Measurements from ENCODE around the gene CEP19.
A peak's percentile ranks its signal among the peaks of the same experiment; 100 is the strongest.
"Not testable (repeated sequence)": the region's sequence is repeated elsewhere in the genome, so short reads cannot be mapped to it uniquely, and the experiment has no call there.

The CEP19 gene

DNA sequence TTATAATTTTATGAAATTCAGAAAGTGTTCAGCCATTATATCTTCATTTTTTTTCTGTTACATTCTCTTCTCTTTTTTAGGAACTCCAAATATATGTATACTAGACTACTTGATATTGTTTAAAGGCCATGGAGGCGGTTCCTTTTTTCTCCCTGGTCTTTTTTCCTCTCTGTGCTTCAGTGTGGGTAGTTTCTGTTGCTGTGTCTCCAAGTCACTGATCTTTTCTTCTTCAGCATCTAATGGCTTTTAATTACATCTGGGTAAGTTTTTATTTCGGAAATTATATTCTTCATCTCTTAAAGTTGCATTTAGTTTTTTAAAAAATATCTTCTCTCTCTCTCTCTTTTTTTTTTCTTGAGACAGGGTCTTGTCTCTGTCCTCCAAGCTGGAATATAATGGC is 9.0 kb upstream of the CEP19 start:
- Histone ChIP-seq H3K27me3 (no peaks in the 10 kb centered on the region), H3K4me2 (no peak overlapping the region), H3K27ac (no peak overlapping the region), H4K20me1 (0 out of 22 replicates have a peak, but pooled peaks cover 0 to 7% (median 0%) of the 10 kb centered on the region in 11 experiments), H3K4me1 (no peaks in the 10 kb centered on the region), H3K9me3 (replicated peaks in 1 of 11) (peaks cover 21 to 35% (median 26%) of the 10 kb centered on the region in 11 experiments), H3K9ac (no peak overlapping the region), H3K4me3 (no peak overlapping the region), H3K36me3 (peaks cover 63 to 93% (median 76%) of the 10 kb centered on the region in 11 experiments)
- no peak for TF ChIP-seq Cebpa-rat (IDR thresholded peaks at IDR 0.05)

- H3K4me1 ChIP-seq = peaks cover 10 to 25% (median 13%) of the 10 kb centered on the region in 10 experiments
- H3K27ac ChIP-seq, H3K27me3 ChIP-seq: not testable (repeated sequence)
These were observed 5.1 kb upstream of the CEP19 start for GRCh38 chr3:196717162-196717561.

GRCh38 chr3:196712514-196713413 is 714 bp upstream of the CEP19 start:
- H3K9me3 ChIP-seq (replicated peaks in 1 of 11) = no peaks in the 10 kb centered on the region
- peaks cover under 1 to 16% (median 5%) of the 10 kb centered on the region in 11 experiments; a peak in 11 of 22 replicates for H3K36me3 ChIP-seq
- peaks cover 21 to 51% (median 27%) of the 10 kb centered on the region in 10 experiments for H3K4me1 ChIP-seq
- peak overlapping the region; percentile 73 to 95 (median 85) for H3K4me2 ChIP-seq
- peak overlapping the region; percentile 83 to 94 (median 89) for H3K9ac ChIP-seq
- peak overlapping the region; percentile 79 to 92 (median 82) for H3K4me3 ChIP-seq
- no peaks in the 10 kb centered on the region for H3K27me3 ChIP-seq
- H3K27ac ChIP-seq = peak overlapping the region; percentile 69 to 92 (median 87); a peak in 21 of 22 replicates
- no peak for TF ChIP-seq Cebpa-rat (IDR thresholded peaks at IDR 0.05)
- peaks cover 0 to 7% (median 0%) of the 10 kb centered on the region in 11 experiments; a peak in 2 of 22 replicates for H4K20me1 ChIP-seq

More at GRCh38 chr3:196717162-196717561, 5.1 kb upstream of the CEP19 start:
- peaks cover 31 to 54% (median 44%) of the 10 kb centered on the region in 11 experiments for H3K36me3 ChIP-seq
- H3K9me3 ChIP-seq (replicated peaks in 1 of 11) = peaks cover 21 to 35% (median 26%) of the 10 kb centered on the region in 11 experiments
- H4K20me1 ChIP-seq, H3K4me2 ChIP-seq, H3K4me3 ChIP-seq, H3K9ac ChIP-seq: not testable (repeated sequence)

DNA sequence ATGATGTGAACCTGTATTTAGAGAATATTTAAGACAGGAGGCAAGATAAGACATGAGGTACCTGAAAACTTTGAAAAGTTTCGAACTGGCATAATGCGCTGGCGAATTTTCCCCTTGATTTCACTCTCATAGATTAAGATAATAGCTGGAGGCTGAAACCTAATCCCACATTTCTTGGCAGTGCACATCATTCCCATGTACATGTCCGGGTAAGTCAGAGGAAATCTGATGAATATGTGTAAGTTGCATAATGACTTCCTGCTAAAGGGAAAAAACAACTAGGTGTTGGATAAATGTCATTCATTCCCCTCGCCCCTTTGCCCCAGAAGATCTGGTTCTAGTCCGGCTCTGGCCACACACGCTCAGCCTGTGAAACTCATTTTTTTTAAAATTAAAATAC is 3.6 kb downstream of the CEP19 start:
- Histone ChIP-seq H3K27me3 (no peaks in the 10 kb centered on the region), H3K4me2 (no peak overlapping the region), H3K27ac (no peak overlapping the region), H3K36me3 (peaks cover 0 to 17% (median 0%) of the 10 kb centered on the region in 11 experiments; a peak in 2 of 22 replicates), H3K9me3 (replicated peaks in 1 of 11) (no peaks in the 10 kb centered on the region), H4K20me1 (peaks cover 0 to 3% (median 0%) of the 10 kb centered on the region in 11 experiments; a peak in 2 of 22 replicates), H3K4me1 (peaks cover 16 to 48% (median 22%) of the 10 kb centered on the region in 10 experiments), H3K4me3 (no peak overlapping the region), H3K9ac (no peak overlapping the region)
- no peak for TF ChIP-seq Cebpa-rat (IDR thresholded peaks at IDR 0.05)

DNA sequence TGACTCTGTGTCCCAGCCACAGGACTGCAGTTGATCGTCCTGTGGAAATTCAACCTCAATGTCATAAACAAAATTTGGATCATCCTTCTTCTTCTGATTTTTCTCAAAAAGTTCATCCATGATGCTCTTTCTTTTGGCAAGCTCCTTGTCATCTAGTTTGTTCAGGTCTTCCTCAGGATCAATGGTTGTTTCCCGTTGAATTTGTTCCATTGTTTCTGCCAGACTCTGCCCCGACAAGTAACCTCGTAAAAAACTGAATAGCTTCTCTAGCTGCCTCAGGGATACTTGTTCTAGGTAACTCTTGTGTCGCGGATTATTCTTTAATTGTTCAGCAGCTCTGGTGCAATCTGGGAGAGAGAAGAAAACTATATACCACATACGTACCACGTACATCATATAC is 4.5 kb downstream of the CEP19 start:
- Histone ChIP-seq H3K4me3 (no peak overlapping the region), H3K9ac (no peak overlapping the region), H3K36me3 (peaks cover 0 to 17% (median 0%) of the 10 kb centered on the region in 11 experiments; a peak in 2 of 22 replicates), H3K27me3 (no peaks in the 10 kb centered on the region), H3K9me3 (replicated peaks in 1 of 11) (no peaks in the 10 kb centered on the region), H3K4me1 (peaks cover 10 to 43% (median 15%) of the 10 kb centered on the region in 10 experiments), H3K27ac (no peak overlapping the region), H4K20me1 (peaks cover 0 to 3% (median 0%) of the 10 kb centered on the region in 11 experiments; a peak in 1 of 22 replicates), H3K4me2 (no peak overlapping the region)
- TF ChIP-seq Cebpa-rat (IDR thresholded peaks at IDR 0.05) = no peak

- no peaks in the 10 kb centered on the region for H3K27me3 ChIP-seq
- H3K27ac ChIP-seq = no peak overlapping the region
- H4K20me1 ChIP-seq = peaks cover 0 to 3% (median 0%) of the 10 kb centered on the region in 11 experiments; a peak in 1 of 22 replicates
- H3K4me3 ChIP-seq = no peak overlapping the region
- H3K9me3 ChIP-seq (replicated peaks in 1 of 11) = no peaks in the 10 kb centered on the region
- 0 out of 22 replicates have a peak overlapping the region, but pooled peaks of 1 of the 11 experiments have one; percentile 19 for H3K9ac ChIP-seq
- H3K4me2 ChIP-seq = peak overlapping the region in 3 of 11 experiments; percentile 8 to 72 (median 54); a peak in 5 of 22 replicates
- peaks cover 10 to 43% (median 14%) of the 10 kb centered on the region in 10 experiments for H3K4me1 ChIP-seq
- peaks cover 0 to 17% (median 0%) of the 10 kb centered on the region in 11 experiments; a peak in 2 of 22 replicates for H3K36me3 ChIP-seq
- TF ChIP-seq Cebpa-rat (IDR thresholded peaks at IDR 0.05) = no peak
These were observed 5.3 kb downstream of the CEP19 start for GRCh38 chr3:196706731-196707130.

GRCh38 chr3:196706327-196706726 is 5.7 kb downstream of the CEP19 start:
- Histone ChIP-seq H3K27ac (no peak overlapping the region), H3K9ac (0 out of 22 replicates have a peak overlapping the region, but pooled peaks of 1 of the 11 experiments have one; percentile 19), H3K4me2 (peak overlapping the region in 3 of 11 experiments; percentile 8 to 72 (median 54); a peak in 5 of 22 replicates), H3K4me1 (peaks cover 7 to 41% (median 11%) of the 10 kb centered on the region in 10 experiments), H4K20me1 (peaks cover 0 to 3% (median 0%) of the 10 kb centered on the region in 11 experiments; a peak in 1 of 22 replicates), H3K27me3 (no peaks in the 10 kb centered on the region), H3K4me3 (no peak overlapping the region), H3K36me3 (peaks cover 0 to 17% (median 0%) of the 10 kb centered on the region in 11 experiments; a peak in 2 of 22 replicates), H3K9me3 (replicated peaks in 1 of 11) (no peaks in the 10 kb centered on the region)
- TF ChIP-seq Cebpa-rat (IDR thresholded peaks at IDR 0.05) = 0 out of 22 replicates have a peak, but pooled peaks of 1 of the 11 experiments have one; percentile 17

- H3K9me3 ChIP-seq (replicated peaks in 1 of 11) = peaks cover 0 to 15% (median 6%) of the 10 kb centered on the region in 11 experiments; a peak in 5 of 22 replicates
- H3K4me2 ChIP-seq = peak overlapping the region in 1 of 11 experiments; percentile 0; a peak in 1 of 22 replicates
- H3K36me3 ChIP-seq = no peaks in the 10 kb centered on the region; a peak in 2 of 22 replicates
- no peak overlapping the region for H3K9ac ChIP-seq
- H3K4me1 ChIP-seq = peaks cover 0 to 12% (median 6%) of the 10 kb centered on the region in 10 experiments; a peak in 11 of 20 replicates
- TF ChIP-seq Cebpa-rat (IDR thresholded peaks at IDR 0.05) = no peak
- H4K20me1 ChIP-seq = no peaks in the 10 kb centered on the region
- no peaks in the 10 kb centered on the region for H3K27me3 ChIP-seq
- no peak overlapping the region for H3K27ac ChIP-seq
- H3K4me3 ChIP-seq = no peak overlapping the region
These were observed 11.2 kb downstream of the CEP19 start for GRCh38 chr3:196700801-196701200.

DNA sequence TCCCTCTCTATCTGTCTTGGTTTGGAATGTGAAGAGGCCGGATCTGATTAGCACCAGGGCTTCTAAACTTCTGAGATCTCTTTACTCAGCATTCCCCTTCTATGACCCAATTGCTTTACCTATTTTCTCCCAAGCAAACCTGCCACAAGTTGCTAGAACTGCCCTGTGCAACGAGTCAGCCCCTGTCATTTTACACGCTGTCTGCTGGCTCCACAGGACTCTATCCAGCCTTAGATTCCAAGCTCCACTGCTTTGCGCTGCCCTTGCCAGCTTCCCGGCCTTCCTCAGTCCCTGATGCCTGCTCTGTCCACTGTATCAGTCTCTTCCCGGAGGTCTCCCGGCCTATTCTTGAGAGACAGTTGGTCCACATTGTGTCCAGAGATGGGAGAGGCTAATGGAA is 12.3 kb downstream of the CEP19 start:
- no peak for TF ChIP-seq Cebpa-rat (IDR thresholded peaks at IDR 0.05)
- peaks cover 0 to 15% (median 6%) of the 10 kb centered on the region in 11 experiments; a peak in 5 of 22 replicates for H3K9me3 ChIP-seq (replicated peaks in 1 of 11)
- H3K27me3 ChIP-seq = no peaks in the 10 kb centered on the region
- no peaks in the 10 kb centered on the region for H4K20me1 ChIP-seq
- H3K4me2 ChIP-seq = no peak overlapping the region
- peaks cover 0 to 16% (median 6%) of the 10 kb centered on the region in 10 experiments; a peak in 7 of 20 replicates for H3K4me1 ChIP-seq
- no peak overlapping the region for H3K9ac ChIP-seq
- no peak overlapping the region for H3K4me3 ChIP-seq
- no peak overlapping the region for H3K27ac ChIP-seq
- no peaks in the 10 kb centered on the region; a peak in 1 of 22 replicates for H3K36me3 ChIP-seq
